ENCODE results near the gene SLC4A4.

SLC4A4 gene

GRCh38 chr4:71333368-71333767 is 5.5 kb upstream of the SLC4A4 start:
- CTCF ChIA-PET = no interaction called here
- POLR2A ChIA-PET = no interaction called here
- TF ChIP-seq NFRKB (IDR thresholded peaks at IDR 0.05) (no peak), L3MBTL2 (conservative IDR thresholded peaks at IDR 0.05) (no peak), BHLHE40 (IDR thresholded peaks at IDR 0.05; ENCODE audit: borderline replicate concordance) (no peak), FOXK2 (IDR thresholded peaks at IDR 0.05) (no peak), ZNF384 (IDR thresholded peaks at IDR 0.05) (no peak), PKNOX1 (IDR thresholded peaks at IDR 0.05) (no peak), LEF1 (IDR thresholded peaks at IDR 0.05; ENCODE audit: borderline replicate concordance) (no peak), TARDBP (IDR thresholded peaks at IDR 0.05) (no peak), FOXM1 (IDR thresholded peaks at IDR 0.05; ENCODE audit: borderline replicate concordance) (no peak)
- no peak for DNase-seq (ENCODE audit: extremely low spot score)

- POLR2A ChIA-PET = no interaction called here
- TF ChIP-seq NFRKB (IDR thresholded peaks at IDR 0.05) (no peak), PKNOX1 (IDR thresholded peaks at IDR 0.05) (no peak), SP1 (IDR thresholded peaks at IDR 0.05) (no peak), ELF4 (IDR thresholded peaks at IDR 0.05) (no peak), ZNF384 (IDR thresholded peaks at IDR 0.05) (no peak)
- CTCF ChIA-PET = no interaction called here
These were observed 4.9 kb upstream of the SLC4A4 start for GRCh38 chr4:71333960-71334359.

GRCh38 chr4:71334465-71334882 is 4.3 kb upstream of the SLC4A4 start:
- DNase-seq (ENCODE audit: extremely low spot score) = no peak
- ChIA-PET CTCF (no interaction called here), POLR2A (no interaction called here)
- TF ChIP-seq ELF4 (IDR thresholded peaks at IDR 0.05) (no peak), ZNF384 (IDR thresholded peaks at IDR 0.05) (no peak), CTBP1 (IDR thresholded peaks at IDR 0.05; ENCODE audit: borderline replicate concordance) (no peak), TARDBP (IDR thresholded peaks at IDR 0.05) (no peak)

More at GRCh38 chr4:71333960-71334359, 4.9 kb upstream of the SLC4A4 start:
- DNase-seq (ENCODE audit: extremely low spot score) = no peak

- ChIA-PET CTCF (no interaction called here), POLR2A (no interaction called here)
- TF ChIP-seq SUZ12 (IDR thresholded peaks at IDR 0.05) = no peak
- TF ChIP-seq BHLHE40 (IDR thresholded peaks at IDR 0.05; ENCODE audit: borderline replicate concordance) = no peak
- TF ChIP-seq FOXM1 (IDR thresholded peaks at IDR 0.05; ENCODE audit: borderline replicate concordance) = no peak
- TF ChIP-seq CTBP1 (IDR thresholded peaks at IDR 0.05; ENCODE audit: borderline replicate concordance) = no peak
- no peak for TF ChIP-seq NFRKB (IDR thresholded peaks at IDR 0.05)
- TF ChIP-seq ZNF384 (IDR thresholded peaks at IDR 0.05) = no peak
- no peak for TF ChIP-seq HDGF (IDR thresholded peaks at IDR 0.05; ENCODE audit: borderline replicate concordance)
- TF ChIP-seq ARNT (IDR thresholded peaks at IDR 0.05) = no peak
- no peak for TF ChIP-seq SP1 (IDR thresholded peaks at IDR 0.05)
- no peak for TF ChIP-seq FOXK2 (IDR thresholded peaks at IDR 0.05)
- no peak for TF ChIP-seq ELF4 (IDR thresholded peaks at IDR 0.05)
- no peak for TF ChIP-seq TARDBP (IDR thresholded peaks at IDR 0.05)
- no peak for TF ChIP-seq LEF1 (IDR thresholded peaks at IDR 0.05; ENCODE audit: borderline replicate concordance)
- no peak for TF ChIP-seq L3MBTL2 (conservative IDR thresholded peaks at IDR 0.05)
- DNase-seq (ENCODE audit: extremely low spot score) = no peak
These were observed 5.0 kb downstream of the SLC4A4 start for GRCh38 chr4:71343670-71344466.

- DNase-seq (ENCODE audit: extremely low spot score) = no peak
- ChIA-PET POLR2A (no interaction called here), CTCF (no interaction called here)
- TF ChIP-seq PKNOX1 (IDR thresholded peaks at IDR 0.05) = no peak
- TF ChIP-seq CTBP1 (IDR thresholded peaks at IDR 0.05; ENCODE audit: borderline replicate concordance) = no peak
- TF ChIP-seq NFRKB (IDR thresholded peaks at IDR 0.05) = no peak
- no peak for TF ChIP-seq L3MBTL2 (conservative IDR thresholded peaks at IDR 0.05)
- no peak for TF ChIP-seq FOXA1 (IDR thresholded peaks at IDR 0.05)
- no peak for TF ChIP-seq SP1 (IDR thresholded peaks at IDR 0.05)
- no peak for TF ChIP-seq TARDBP (IDR thresholded peaks at IDR 0.05)
- TF ChIP-seq FOXM1 (IDR thresholded peaks at IDR 0.05; ENCODE audit: borderline replicate concordance) = no peak
- TF ChIP-seq ELF4 (IDR thresholded peaks at IDR 0.05) = no peak
- no peak for TF ChIP-seq FOXK2 (IDR thresholded peaks at IDR 0.05)
- no peak for TF ChIP-seq ZNF384 (IDR thresholded peaks at IDR 0.05)
- TF ChIP-seq HDGF (IDR thresholded peaks at IDR 0.05; ENCODE audit: borderline replicate concordance) = no peak
- no peak for TF ChIP-seq LEF1 (IDR thresholded peaks at IDR 0.05; ENCODE audit: borderline replicate concordance)
- TF ChIP-seq SUZ12 (IDR thresholded peaks at IDR 0.05) = no peak
- TF ChIP-seq ARNT (IDR thresholded peaks at IDR 0.05) = no peak
- no peak for TF ChIP-seq BHLHE40 (IDR thresholded peaks at IDR 0.05; ENCODE audit: borderline replicate concordance)
These were observed 7.9 kb downstream of the SLC4A4 start for GRCh38 chr4:71346710-71347109.

- CTCF ChIA-PET = no interaction called here
- DNase-seq (ENCODE audit: extremely low spot score) = no peak
- TF ChIP-seq SP1 (IDR thresholded peaks at IDR 0.05) (no peak), SUZ12 (IDR thresholded peaks at IDR 0.05) (no peak), ARNT (IDR thresholded peaks at IDR 0.05) (no peak), ZNF384 (IDR thresholded peaks at IDR 0.05) (no peak), HDGF (IDR thresholded peaks at IDR 0.05; ENCODE audit: borderline replicate concordance) (no peak), FOXK2 (IDR thresholded peaks at IDR 0.05) (no peak), FOXM1 (IDR thresholded peaks at IDR 0.05; ENCODE audit: borderline replicate concordance) (no peak), FOXA1 (IDR thresholded peaks at IDR 0.05) (no peak), CTBP1 (IDR thresholded peaks at IDR 0.05; ENCODE audit: borderline replicate concordance) (no peak), PKNOX1 (IDR thresholded peaks at IDR 0.05) (no peak), LEF1 (IDR thresholded peaks at IDR 0.05; ENCODE audit: borderline replicate concordance) (no peak), ELF4 (IDR thresholded peaks at IDR 0.05) (no peak), BHLHE40 (IDR thresholded peaks at IDR 0.05; ENCODE audit: borderline replicate concordance) (no peak), L3MBTL2 (conservative IDR thresholded peaks at IDR 0.05) (no peak), NFRKB (IDR thresholded peaks at IDR 0.05) (no peak), TARDBP (IDR thresholded peaks at IDR 0.05) (no peak)
- POLR2A ChIA-PET = no interaction called here
These were observed 9.8 kb downstream of the SLC4A4 start for GRCh38 chr4:71348586-71348985.

All from HEK293T (cell line).